Stimulated activated naive CD8-positive, alpha-beta T cell treated with anti-CD3 and anti-CD28 coated beads, Interleukin-15, Interleukin-2, amounts not matched to agents 100 U/mL and 50 U/mL, for 24 hours (primary cell): ENCODE data around the gene KCNJ5.

Source experiments
- ATAC-seq: fragments of 150-1000 bp; cut with Tn5 transposase; one replicate; pipeline ENCODE4 v1.10.0; 2021
- DNase-seq: peaks from one replicate; pipeline ENCODE4 v3.0.0; 2021

KCNJ5 gene

DNA sequence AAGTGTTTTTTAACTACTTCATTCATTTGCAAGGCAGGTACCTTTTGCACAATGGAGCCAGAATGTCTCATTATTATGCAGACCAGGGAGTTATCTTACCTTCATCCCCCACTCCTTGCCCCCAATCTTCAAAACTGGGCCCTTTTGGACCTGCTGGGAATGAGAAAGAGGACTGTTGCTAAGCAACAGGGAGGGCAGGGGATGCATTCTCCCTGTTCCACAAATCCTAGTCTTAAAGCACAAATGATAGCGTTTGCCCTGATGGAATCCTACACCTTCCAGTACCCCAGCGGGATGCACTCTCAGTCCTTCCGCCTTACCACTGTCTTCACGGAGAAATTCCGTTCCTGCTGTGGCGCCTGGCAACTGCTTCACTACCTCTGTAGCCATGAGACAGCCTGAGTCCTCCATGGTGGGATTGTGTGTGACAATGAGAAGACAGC lies 20.0 kb upstream of the KCNJ5 start:
- ATAC-seq (no peak), DNase-seq (no peak)

DNA sequence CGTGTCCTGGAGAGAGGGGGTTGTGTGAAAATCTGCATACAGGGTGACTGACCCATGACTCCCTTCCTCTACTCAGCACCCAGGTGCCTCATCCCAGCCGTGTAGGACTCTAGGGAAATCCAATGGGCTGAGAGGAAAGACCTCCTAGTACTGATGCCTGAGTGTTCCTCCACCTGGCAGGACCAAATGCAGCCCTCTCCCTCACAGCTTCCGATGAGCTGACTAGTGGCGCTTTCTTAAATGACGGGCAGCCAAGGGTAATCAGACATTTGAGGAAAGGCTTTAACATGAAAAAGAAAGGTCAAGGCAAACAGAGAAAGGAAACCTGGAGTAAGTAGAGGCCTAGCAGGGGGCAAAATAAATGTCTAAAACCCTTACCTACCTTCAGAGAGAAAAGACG lies 19.1 kb upstream of the KCNJ5 start:
- ATAC-seq: no peak

DNA sequence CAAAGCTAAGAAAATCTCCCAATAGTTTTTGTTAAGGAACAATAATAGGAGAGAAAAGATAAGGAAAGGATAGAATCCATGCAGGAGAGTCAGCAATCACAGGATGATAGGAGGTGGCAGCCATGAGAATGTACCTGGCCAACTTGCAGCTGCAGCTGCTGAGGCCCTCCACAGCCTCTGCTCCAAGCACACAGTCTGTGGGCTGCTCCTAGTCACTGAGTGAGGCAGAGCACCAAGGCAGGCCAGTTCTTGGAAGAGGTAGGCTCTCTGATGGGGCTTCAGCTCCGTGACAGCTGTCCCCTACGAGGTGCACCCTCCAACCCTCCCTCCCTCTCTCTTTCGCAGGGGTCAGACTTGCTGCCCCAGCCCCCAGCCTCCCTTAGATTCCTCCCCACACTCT lies 18.6 kb upstream of the KCNJ5 start:
- ATAC-seq: no peak
- DNase-seq: no peak

More for the DNA sequence above, 19.1 kb upstream of the KCNJ5 start:
- DNase-seq: no peak

GRCh38 chr11:128874427-128874826 lies 16.7 kb upstream of the KCNJ5 start:
- DNase-seq (no peak), ATAC-seq (no peak)

DNA sequence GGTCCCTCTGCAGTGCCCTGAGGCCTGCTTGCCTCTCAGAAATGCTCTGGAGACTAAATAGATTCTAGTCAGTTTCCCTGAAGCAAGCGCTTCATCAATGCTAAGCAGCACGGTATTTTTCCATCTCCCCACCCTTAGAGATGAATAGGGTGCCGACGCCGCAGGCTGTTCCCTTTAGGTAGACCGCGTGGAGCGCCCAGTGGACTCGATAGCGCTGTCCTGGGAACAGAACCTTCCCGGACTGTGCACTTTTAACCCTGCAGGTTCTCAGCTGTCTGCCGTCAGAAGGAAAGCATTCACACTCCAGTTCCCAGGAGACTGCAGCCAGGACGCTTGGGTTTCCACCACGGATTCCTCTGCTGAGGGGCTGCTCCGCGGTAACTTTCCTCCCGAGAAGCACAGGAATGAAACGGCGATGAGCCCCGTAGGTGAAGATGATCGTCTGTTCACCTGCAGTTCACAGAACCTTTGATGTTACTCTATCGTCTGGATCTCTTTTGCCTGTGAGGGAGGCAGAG lies 15.0 kb upstream of the KCNJ5 start:
- no peak for ATAC-seq
- DNase-seq: no peak

- no peak for DNase-seq
Measured at GRCh38 chr11:128877726-128878125, 13.4 kb upstream of the KCNJ5 start.

GRCh38 chr11:128878455-128878854 lies 12.7 kb upstream of the KCNJ5 start:
- DNase-seq: no peak

More at GRCh38 chr11:128877726-128878125, 13.4 kb upstream of the KCNJ5 start:
- no peak for ATAC-seq

DNA sequence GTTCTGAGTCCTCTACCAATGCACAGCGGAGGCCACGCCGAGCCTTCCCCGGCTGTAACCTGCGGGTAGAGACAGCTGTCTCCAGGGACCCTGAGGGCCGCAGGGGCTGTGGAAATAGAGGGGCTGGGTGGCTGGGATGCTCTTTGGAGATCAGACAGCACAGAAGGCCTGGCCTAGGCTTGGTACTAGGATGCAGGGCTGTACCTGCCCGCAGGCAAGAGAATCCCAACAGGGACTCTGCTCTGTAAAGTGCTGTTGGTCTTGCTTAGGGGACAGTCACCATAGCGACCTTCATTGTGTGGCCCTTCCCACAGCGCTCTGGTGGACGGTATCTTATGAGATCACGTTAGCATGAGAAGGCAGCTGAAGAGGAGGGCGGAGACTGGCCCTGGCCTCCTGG lies 11.3 kb upstream of the KCNJ5 start:
- no peak for ATAC-seq
- no peak for DNase-seq

More at GRCh38 chr11:128878455-128878854, 12.7 kb upstream of the KCNJ5 start:
- ATAC-seq: no peak

DNA sequence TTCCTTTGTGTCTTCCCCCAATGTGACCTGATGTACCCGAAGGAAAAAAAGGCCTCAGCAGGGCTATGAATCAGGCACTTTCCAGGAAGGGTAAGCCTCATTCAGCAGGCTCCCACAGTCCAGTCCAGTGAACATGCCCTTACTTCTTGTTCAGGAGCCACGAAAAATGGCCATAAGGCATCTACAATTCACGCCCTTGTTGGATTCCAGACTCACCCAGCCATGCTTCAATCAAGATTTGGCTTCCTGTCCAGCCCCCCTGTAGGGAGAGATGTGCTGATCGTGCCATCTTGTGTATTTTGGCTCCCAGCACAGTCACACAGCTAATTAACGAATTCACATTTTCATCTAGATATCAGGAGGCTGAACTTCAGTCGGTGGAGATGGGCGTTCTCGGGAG lies 9.9 kb upstream of the KCNJ5 start:
- no peak for DNase-seq

DNA sequence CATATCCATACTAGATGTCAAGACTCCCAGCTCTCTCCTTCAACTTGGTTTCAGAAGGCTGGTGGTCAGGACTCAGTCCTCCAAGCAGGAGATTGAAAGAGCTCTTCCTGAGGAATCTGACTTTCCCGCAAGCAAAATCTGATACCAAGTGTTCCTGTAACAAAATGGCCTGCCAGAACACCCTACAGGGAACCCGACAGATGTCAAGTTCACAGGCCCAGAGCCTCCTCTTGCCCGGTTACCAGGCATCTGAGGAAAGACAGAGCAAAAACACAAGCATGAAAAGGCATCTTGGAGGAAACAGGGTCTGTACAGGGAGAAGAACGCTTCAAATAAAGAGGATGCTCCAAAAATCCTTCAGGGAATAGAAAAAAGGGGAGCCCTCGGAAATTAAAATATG lies 8.7 kb upstream of the KCNJ5 start:
- ATAC-seq: no peak

More for the DNA sequence above, 9.9 kb upstream of the KCNJ5 start:
- no peak for ATAC-seq

GRCh38 chr11:128884054-128884453 lies 7.1 kb upstream of the KCNJ5 start:
- no peak for ATAC-seq
- no peak for DNase-seq

More for the DNA sequence above, 8.7 kb upstream of the KCNJ5 start:
- DNase-seq: no peak

DNA sequence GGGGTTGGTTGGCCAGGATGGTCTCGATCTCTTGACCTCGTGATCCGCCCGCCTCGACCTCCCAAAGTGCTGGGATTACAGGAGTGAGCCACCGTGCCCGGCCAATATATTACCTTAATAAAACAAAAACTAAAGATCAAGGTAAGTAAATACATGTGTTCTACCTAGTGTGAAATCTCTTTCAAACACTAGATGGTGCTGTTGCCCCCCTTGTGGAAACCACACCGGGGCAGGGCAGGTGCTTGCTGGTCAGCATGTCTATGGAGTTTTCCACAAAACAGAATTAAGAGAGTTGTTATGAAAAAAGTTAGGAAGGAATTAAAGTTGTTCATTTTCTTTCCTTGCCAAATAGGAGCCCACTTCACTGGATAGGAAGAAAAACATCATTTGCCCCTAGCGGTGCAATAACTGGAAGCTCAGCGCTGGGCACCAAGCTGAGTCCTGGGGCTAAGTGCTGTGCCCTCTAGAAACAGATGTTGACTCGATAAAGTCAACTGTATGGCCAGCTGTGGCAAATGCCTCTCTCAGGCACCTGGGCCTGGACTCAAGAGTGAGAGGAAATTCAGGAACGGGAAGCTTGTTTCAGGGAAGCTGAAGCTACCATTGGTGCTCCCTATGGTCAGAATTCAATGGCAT lies 6.3 kb upstream of the KCNJ5 start:
- DNase-seq (peak; percentile 58), ATAC-seq (peak; percentile 58)

DNA sequence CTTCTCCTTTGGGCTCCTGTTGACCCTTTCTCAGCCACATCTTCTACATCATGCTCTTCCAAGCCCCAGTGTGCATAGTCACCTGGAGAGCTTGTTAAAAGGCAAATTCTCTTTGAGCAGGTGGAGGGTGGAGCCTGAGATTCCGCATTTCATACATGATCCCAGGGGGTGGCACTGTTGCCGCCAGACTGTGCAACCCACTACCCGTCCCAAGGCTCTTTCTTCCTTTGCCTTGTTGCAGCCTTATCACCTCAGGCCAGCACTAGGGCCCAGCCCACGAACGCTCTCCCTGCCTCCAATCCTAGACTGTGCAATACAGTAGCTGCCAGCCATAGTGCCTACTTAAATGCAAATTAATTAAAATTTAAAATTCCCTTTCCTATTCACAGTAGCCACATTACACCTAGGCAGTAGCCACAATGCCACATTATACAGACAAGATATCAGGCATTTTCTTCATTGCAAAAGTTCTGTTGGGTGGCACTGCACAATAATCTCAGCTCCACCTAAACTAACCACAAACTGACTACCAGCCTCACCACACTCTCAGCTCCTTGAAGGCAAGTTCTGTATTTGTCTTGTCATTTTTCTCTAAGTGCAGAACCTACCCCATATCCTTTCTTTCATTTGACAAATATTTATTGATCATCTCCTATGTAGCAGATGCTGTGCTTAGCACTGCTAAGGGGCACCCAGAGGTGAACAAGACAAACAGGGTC lies 4.6 kb upstream of the KCNJ5 start:
- ATAC-seq (peak; percentile 40), DNase-seq (no peak)

DNA sequence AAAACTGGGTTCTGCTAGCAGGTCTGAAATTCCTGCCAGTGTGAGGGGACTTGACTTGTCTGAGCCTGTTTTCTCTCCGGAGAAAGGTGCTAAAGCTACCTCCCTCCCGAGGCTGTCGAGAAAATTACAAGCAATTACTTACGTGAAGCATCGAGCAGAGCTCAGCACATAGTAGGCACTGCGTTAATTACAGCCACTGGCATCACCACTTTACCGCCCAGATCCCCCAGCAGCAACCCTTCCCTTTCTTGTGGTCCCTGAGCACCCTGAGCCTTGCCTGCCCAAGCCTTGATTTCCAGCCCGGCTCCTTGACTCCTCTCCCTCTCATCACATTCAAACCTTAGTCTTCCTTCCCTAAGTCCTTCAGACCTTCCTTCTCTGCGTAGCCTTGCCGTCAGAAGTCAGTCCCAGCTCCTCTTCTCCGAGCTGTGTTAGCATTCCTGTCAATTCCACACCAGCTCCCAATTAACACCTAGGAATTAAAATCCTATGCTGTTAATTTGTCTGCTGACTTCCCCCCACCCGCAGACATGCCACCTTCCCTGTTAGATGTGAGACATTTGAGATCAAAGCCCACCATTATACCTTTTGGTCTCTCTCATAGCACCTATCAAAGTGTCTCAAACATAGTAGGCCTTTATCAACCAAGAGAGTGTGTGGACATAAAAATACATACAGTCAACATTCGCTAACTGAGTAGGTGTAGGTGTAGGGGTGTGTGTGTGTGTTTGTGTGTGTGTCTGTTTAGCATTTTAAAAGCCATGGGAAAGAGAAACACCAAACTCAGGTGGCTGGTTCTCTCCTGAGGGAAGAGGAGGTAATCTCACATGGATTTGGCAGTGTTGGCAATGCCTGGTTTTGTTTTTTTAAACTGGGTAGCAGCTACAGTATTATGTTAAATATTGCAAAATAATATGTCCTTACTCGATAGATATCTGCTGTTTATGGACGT lies 2.8 kb upstream of the KCNJ5 start:
- ATAC-seq (no peak), DNase-seq (no peak)

- DNase-seq (no peak), ATAC-seq (no peak)
Measured at GRCh38 chr11:128889657-128890213, 1.4 kb upstream of the KCNJ5 start.

DNA sequence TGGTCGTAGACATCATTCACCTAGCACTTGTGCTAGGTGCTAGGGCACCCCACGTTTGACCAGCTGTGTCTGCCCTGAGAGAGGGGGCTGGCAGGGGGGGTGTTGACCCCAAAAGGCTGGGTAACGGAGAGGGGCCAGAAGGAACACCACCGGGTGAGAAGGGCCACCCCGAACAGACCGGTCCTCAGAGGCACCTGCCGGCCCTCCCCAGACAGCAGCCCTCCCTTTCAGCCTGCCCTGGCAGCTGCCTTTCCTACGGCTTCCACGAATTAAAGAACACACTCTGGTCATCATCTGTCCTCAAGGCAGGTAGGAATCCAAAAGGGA lies 977 bp upstream of the KCNJ5 start:
- no peak for DNase-seq
- no peak for ATAC-seq

GRCh38 chr11:128891913-128892398 lies 800 bp downstream of the KCNJ5 start:
- DNase-seq: no peak
- ATAC-seq: no peak

DNA sequence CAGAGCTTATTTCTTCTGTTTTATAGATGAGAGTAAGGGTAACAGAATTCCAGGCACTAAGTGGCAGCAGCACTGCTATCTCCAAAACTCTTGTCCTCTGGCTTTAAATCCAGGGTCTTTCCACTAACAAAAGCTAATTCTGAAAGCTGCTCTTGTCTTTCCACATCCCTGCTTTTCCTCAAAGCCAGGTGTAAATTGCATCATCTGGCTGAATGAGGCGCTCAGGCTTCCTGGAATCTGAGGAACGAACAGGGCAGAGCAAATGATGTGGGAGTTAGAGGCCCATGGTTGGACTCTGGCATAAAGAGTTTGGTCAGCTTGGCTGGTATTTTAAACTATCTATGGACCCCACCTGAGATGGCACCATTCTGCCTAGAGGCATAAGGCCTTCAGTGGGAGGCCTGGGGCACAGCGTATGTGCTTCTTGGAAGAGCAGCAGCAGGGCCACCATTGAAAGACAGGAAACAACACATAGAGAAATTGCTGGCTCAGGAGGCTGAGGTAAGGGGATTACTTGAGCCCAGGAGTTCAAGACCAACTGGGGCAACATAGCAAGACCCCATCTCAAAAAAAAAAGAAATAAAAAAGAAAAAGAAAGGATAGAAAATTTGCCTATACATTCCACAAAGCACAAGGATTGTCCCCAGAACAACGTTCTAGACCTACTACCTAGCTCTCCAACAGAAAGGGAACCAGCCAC lies 1.9 kb downstream of the KCNJ5 start:
- no peak for DNase-seq
- no peak for ATAC-seq

GRCh38 chr11:128893578-128894285 lies 2.6 kb downstream of the KCNJ5 start:
- ATAC-seq (no peak), DNase-seq (no peak)

DNA sequence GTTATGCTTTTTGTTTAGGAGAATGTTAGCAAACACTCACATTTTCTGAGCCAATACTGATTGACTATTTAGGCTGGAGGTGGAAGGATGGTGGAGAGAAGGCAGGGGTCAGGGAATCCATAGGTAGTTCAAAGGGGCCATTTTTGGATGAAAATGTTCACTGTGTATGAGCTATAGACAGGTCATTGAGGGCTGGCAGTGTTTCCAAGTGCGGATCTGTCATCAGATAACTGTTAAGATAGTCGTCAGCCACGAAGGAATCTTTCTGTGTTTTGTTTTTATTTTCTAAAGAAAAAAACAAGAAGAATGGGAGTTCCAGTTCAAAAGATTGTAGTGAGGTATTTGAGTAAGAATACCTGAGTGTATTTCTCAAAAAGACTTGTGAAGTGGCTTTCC lies 3.1 kb downstream of the KCNJ5 start:
- ATAC-seq (no peak), DNase-seq (no peak)

- ATAC-seq (no peak), DNase-seq (no peak)
Measured at GRCh38 chr11:128894685-128895084, 3.5 kb downstream of the KCNJ5 start.
